NCI-H2227 (cell line): ENCODE results near the gene OR6C74.

Experiments used
- DNase-seq: peaks from one replicate; lab custom pipeline; 2025; ENCODE audit not compliant: unreplicated experiment; lab: John Stamatoyannopoulos, UW

The OR6C74 gene

GRCh38 chr12:55244309-55244708 is at the start of gene OR6C74:
Gene OR6C74, plus strand, starts transcription at chr12:55244609. Its CDS starts 2,679 bp downstream, at chr12:55247288.
- DNase-seq = no peak

GRCh38 chr12:55220725-55221124 is 23.7 kb upstream of the OR6C74 start, which contains the start of gene OR10A7:
Gene OR10A7, plus strand, starts transcription at chr12:55221025. Its CDS starts 0 bp downstream, at chr12:55221025.
- DNase-seq = no peak

GRCh38 chr12:55226523-55226922 is 17.9 kb upstream of the OR6C74 start:
- DNase-seq = no peak

GRCh38 chr12:55227643-55228042 is 16.8 kb upstream of the OR6C74 start:
- no peak for DNase-seq

GRCh38 chr12:55246159-55246558 is 1.8 kb downstream of the OR6C74 start:
- DNase-seq = no peak

GRCh38 chr12:55250944-55251343 is 6.5 kb downstream of the OR6C74 start:
- DNase-seq = no peak

GRCh38 chr12:55253281-55253680 is 8.9 kb downstream of the OR6C74 start:
- DNase-seq = no peak

GRCh38 chr12:55256831-55257230 is 12.4 kb downstream of the OR6C74 start:
- DNase-seq = no peak

GRCh38 chr12:55258303-55258702 is 13.9 kb downstream of the OR6C74 start:
- DNase-seq = no peak

- no peak for DNase-seq
Measured at GRCh38 chr12:55280991-55281390, 36.6 kb downstream of the OR6C74 start.

GRCh38 chr12:55289999-55290398 is 45.6 kb downstream of the OR6C74 start:
- no peak for DNase-seq
